Measurements from ENCODE around the gene PIGR.

DNA sequence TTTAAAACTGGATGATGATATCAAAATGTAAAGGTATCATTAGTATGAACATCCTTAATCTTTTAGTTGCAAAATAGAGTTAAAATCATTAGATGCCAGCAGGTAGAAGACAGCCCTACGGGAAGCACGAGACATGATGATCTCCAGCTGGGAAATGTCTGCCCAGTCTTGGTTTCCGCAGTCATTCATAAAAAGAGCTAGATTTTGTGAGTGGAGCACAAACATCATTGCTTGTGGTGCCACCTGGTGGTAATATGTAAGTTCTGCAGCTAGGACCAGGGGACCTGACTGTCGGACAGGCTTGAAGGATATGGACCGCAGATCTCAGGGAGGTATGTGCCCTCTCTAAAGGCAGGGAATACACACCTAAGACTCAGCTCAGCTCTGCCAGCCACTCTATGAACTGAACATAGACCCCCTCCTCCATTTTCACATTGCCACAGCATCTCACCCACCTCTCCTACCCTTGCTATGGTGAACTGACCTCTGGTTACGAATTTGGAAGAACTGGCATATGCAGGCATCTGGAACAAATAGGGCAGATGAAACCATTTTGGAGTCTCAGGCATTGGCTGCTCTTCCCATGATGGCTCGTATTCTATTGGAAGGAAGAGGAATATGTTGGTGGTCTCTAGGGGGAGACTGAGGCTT lies 33.7 kb downstream of the PIGR start:
- TF ChIP-seq YY1 (IDR thresholded peaks at IDR 0.05; ENCODE audit: insufficient read depth, insufficient read length) (no peak), ZNF274 (IDR thresholded peaks at IDR 0.05; ENCODE audit: low read depth, low read length) (no peak)

All from NT2/D1 (cell line).